Lower leg skin (tissue), 4 donors: ENCODE data around the gene STK33. TPM values are rescaled to one million over a fixed set of nuclear protein-coding genes. Genes with fewer than 3 reads are reported as not detected.

ENCODE experiments used
- DNase-seq, 2 donors: peaks; one replicate each; pipeline ENCODE4 v3.0.0-alpha.2; 2019; ENCODE audit warnings: low spot score in 2 of 2
- H3K4me3 ChIP-seq: fragments of 200-600 bp; sonication (generic); 2 replicates; pipeline ENCODE4 v1.5.1; 2017; ENCODE audit warnings: mild to moderate bottlenecking, low read depth; ENCODE audit not compliant: poor library complexity, severe bottlenecking
- CTCF ChIP-seq, 3 donors: fragments of 450-650 bp; IDR thresholded peaks; one replicate each; pipeline ENCODE4 v1.5.1; 2016; ENCODE audit warnings: antibody characterized with exemption in 3 of 3, mild to moderate bottlenecking in 3 of 3, moderate library complexity in 2 of 3
- POLR2A ChIP-seq, 2 donors: fragments of 450-650 bp; IDR thresholded peaks; one replicate each; pipeline ENCODE4 v1.6.1; 2016 to 2017; ENCODE audit warnings: antibody characterized with exemption in 2 of 2, mild to moderate bottlenecking in 1 of 2, moderate library complexity in 1 of 2
- WGBS, 2 donors: methylation state at CpG; one replicate each; pipeline ENCODE4 v1.1.5; 2018; 5-methylcytosine and 5-hydroxymethylcytosine counted together
- intact Hi-C: fragments of 100-400 bp; cut with DNase I; formaldehyde crosslinking; loops from one replicate; pipeline ENCODE4 v1.15.0; 2023; ENCODE audit warnings: low total_unique reads
- total RNA-seq, 4 donors: library from RNA; depleted of rRNA; stranded (reverse); fragments of >200 nt; gene quantifications; one replicate each; pipeline ENCODE4 v1.1.0, GENCODE V29; 2016

Gene STK33
- total RNA-seq, 4 donors from 2014 or later = 0.23 to 6.5 (median 0.29) TPM; not detected in 1

GRCh38 chr11:8381871-8382396 lies 212.1 kb downstream of the STK33 start:
- intact Hi-C loops = no loop called here
- DNase-seq = no peak
- no peak for TF ChIP-seq POLR2A (IDR thresholded peaks at IDR 0.05)
- TF ChIP-seq CTCF (IDR thresholded peaks at IDR 0.05) = no peak
- H3K4me3 ChIP-seq = no peak overlapping the region
- WGBS, 2 donors = 87 to 91% methylated on average over 12 to 13 of the region's 13 CpGs

DNA sequence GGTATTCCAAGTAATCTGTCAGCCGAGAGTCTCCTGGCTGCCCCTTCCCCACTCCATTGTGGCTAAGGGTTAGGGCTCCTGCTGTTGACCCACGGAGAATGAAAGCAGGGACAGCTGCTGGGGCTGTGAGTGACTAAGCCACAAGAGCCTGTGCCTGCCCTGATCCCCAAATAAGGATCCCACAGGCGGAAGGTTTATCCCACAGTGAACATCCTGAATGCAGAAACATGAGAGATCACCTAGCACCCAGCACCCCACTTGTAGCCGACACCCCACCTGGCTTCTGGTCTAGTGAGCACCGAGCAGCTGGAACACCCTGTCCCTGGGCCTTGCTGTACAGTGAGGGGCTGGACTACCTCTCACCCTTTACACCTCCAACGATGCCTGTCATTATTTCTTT lies 212.7 kb downstream of the STK33 start:
- intact Hi-C loops = no loop called here
- TF ChIP-seq POLR2A (IDR thresholded peaks at IDR 0.05) (no peak), CTCF (IDR thresholded peaks at IDR 0.05) (no peak)
- DNase-seq = no peak
- H3K4me3 ChIP-seq = no peak overlapping the region
- 82 to 90% methylated on average over 6 of the region's 6 CpGs for WGBS, 2 donors

DNA sequence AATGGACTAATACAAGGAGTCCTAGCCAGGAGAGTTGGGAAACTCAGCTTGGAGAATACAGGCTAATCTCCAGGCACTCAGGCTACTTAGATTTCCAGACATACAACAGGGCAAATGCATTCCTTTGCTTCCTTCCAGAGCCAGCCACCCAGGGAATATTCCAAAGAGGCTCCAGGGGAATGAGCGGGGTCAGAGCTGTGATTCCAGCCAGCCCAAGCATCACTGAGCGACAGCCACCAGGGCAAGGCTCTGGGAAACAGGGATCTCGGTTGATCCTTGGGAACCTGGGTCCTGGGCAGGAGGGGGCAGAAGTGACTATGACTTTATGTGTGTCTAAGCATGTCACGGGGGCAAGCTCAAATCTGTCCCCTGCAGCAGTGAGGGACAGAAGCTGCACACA lies 218.1 kb downstream of the STK33 start:
- intact Hi-C loops = no loop called here
- TF ChIP-seq POLR2A (IDR thresholded peaks at IDR 0.05) (no peak), CTCF (IDR thresholded peaks at IDR 0.05) (no peak)
- WGBS, 2 donors = 56 to 64% methylated on average over 4 of the region's 4 CpGs
- no peak overlapping the region for H3K4me3 ChIP-seq
- no peak for DNase-seq

DNA sequence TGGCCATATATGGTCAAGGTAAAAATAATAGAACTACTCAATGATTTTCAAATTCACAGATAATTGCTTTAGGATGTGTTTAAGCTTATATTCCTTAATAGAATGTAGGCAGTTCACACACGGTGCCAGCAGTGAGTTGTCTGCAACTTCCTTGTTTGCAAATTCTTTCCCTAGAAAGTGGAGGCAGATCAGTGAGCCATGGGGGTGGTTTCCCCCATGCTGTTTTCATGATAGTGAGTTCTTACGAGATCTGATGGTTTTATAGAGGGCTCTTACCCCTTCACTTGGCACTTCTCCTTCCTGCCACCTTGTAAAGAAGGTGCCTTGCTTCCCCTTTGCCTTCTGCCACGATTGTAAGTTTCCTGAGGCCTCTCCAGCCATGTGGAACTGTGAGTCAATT lies 218.6 kb downstream of the STK33 start:
- WGBS, 2 donors = 25 to 38% methylated on average over 3 of the region's 3 CpGs
- no peak overlapping the region for H3K4me3 ChIP-seq
- TF ChIP-seq CTCF (IDR thresholded peaks at IDR 0.05) (no peak), POLR2A (IDR thresholded peaks at IDR 0.05) (no peak)
- intact Hi-C loops = no loop called here
- no peak for DNase-seq

- 73 to 83% methylated on average over 5 of the region's 5 CpGs for WGBS, 2 donors
- intact Hi-C loops = no loop called here
- H3K4me3 ChIP-seq = no peak overlapping the region
- TF ChIP-seq CTCF (IDR thresholded peaks at IDR 0.05) = no peak
- TF ChIP-seq POLR2A (IDR thresholded peaks at IDR 0.05) = no peak
- DNase-seq = no peak
Observed at GRCh38 chr11:8374716-8375115, 219.3 kb downstream of the STK33 start.
